ENCODE results near the gene SLC23A1. TPM values are rescaled to one million over a fixed set of nuclear protein-coding genes. Genes with fewer than 3 reads are reported as not detected.
A peak's percentile ranks its signal among the peaks of the same experiment; 100 is the strongest.

The SLC23A1 gene
- total and polyA plus RNA-seq, 2 of the 13 experiments (the other 11 are each of a cell fraction or from before 2014, with no cell fraction given) = 6.0 to 6.6 TPM

- TF ChIP-seq SIN3A (IDR thresholded peaks at IDR 0.05; ENCODE audit: borderline replicate concordance, low read depth, low read length) (peak; percentile 79), ARHGAP35 (CRISPR knock-in tag; IDR thresholded peaks at IDR 0.05; ENCODE audit: borderline replicate concordance) (no peak), PRDM4 (CRISPR knock-in tag; IDR thresholded peaks at IDR 0.05; ENCODE audit: borderline replicate concordance) (no peak), HHEX (CRISPR knock-in tag; IDR thresholded peaks at IDR 0.05) (no peak), MAF1 (CRISPR knock-in tag; IDR thresholded peaks at IDR 0.05; ENCODE audit: borderline replicate concordance) (peak; percentile 79; the same call in 1 of the 2 replicates), POLR2A (IDR thresholded peaks at IDR 0.05; ENCODE audit: insufficient read depth in 1 of 2, low read depth in 2 of 2, low read length in 2 of 2) (peak; percentile 83 to 95), IRF1 (CRISPR knock-in tag; IDR thresholded peaks at IDR 0.05; ENCODE audit: low read depth) (no peak), FOSL2 (CRISPR knock-in tag; IDR thresholded peaks at IDR 0.05) (no peak; the same call in 1 of the 2 replicates), IKZF1 (IDR thresholded peaks at IDR 0.05) (no peak), ZNF432 (CRISPR knock-in tag; IDR thresholded peaks at IDR 0.05; ENCODE audit: borderline replicate concordance) (no peak), MIER3 (CRISPR knock-in tag; IDR thresholded peaks at IDR 0.05; ENCODE audit: borderline replicate concordance) (0 out of 2 replicates have a peak, but pooled peaks have one; percentile 12), HDAC1 (CRISPR knock-in tag; IDR thresholded peaks at IDR 0.05) (peak; percentile 71), BCL3 (CRISPR knock-in tag; IDR thresholded peaks at IDR 0.05) (peak; percentile 44; the same call in 1 of the 2 replicates), REL (CRISPR knock-in tag; conservative IDR thresholded peaks at IDR 0.05) (no peak; the same call in 1 of the 2 replicates), SALL2 (CRISPR knock-in tag; IDR thresholded peaks at IDR 0.05) (no peak), ZFY (CRISPR knock-in tag; IDR thresholded peaks at IDR 0.05) (peak; percentile 90), ZNF740 (CRISPR knock-in tag; IDR thresholded peaks at IDR 0.05) (no peak; the same call in 1 of the 2 replicates), SRSF4 (IDR thresholded peaks at IDR 0.05; ENCODE audit: low read depth, low read length, poor library complexity, severe bottlenecking) (no peak), SALL1 (CRISPR knock-in tag; IDR thresholded peaks at IDR 0.05) (peak; percentile 73), ZKSCAN8 (CRISPR knock-in tag; IDR thresholded peaks at IDR 0.05; ENCODE audit: borderline replicate concordance) (no peak; the same call in 1 of the 2 replicates), PPARG (CRISPR knock-in tag; conservative IDR thresholded peaks at IDR 0.05) (no peak; the same call in 1 of the 2 replicates), MXD1 (CRISPR knock-in tag; IDR thresholded peaks at IDR 0.05) (peak; percentile 95), HOXA5 (CRISPR knock-in tag; IDR thresholded peaks at IDR 0.05) (0 out of 2 replicates have a peak, but pooled peaks have one; percentile 48), RAD21 (CRISPR knock-in tag; IDR thresholded peaks at IDR 0.05) (peak; percentile 65), MLX (CRISPR knock-in tag; IDR thresholded peaks at IDR 0.05) (no peak; the same call in 1 of the 2 replicates)
These were observed 41.2 kb downstream of the SLC23A1 start, which contains the start of gene PAIP2 (continued) for GRCh38 chr5:139341689-139342422.

Measured in HepG2 (cell line).